PFSK-1 (cell line): ENCODE data around the gene CLK1.

Experiments used
- FOXP2 ChIP-seq: optimal IDR thresholded peaks from 2 replicates; pipeline ENCODE3; 2011; ENCODE audit warnings: borderline replicate concordance, control low read depth, inconsistent platforms; ENCODE audit not compliant: insufficient read depth; ENCODE audit errors: extremely low read length, extremely low read depth
- POLR2AphosphoS5 ChIP-seq: IDR thresholded peaks from 2 replicates; pipeline ENCODE4 v1.6.1; 2012; ENCODE audit warnings: low read depth, mild to moderate bottlenecking, control low read depth, low read length, moderate library complexity
- SIN3A ChIP-seq: IDR thresholded peaks from 2 replicates; pipeline ENCODE4 v1.6.1; 2012; ENCODE audit warnings: mild to moderate bottlenecking, low read length, moderate library complexity, borderline replicate concordance; ENCODE audit not compliant: insufficient read depth
- TAF1 ChIP-seq: IDR thresholded peaks from 2 replicates; pipeline ENCODE4 v1.6.1; 2012; ENCODE audit warnings: low read length, control low read depth, borderline replicate concordance; ENCODE audit not compliant: insufficient read depth
- TF ChIP-seq, protein P1 (sequence below), 2 experiments: IDR thresholded peaks; 2 replicates each; pipeline versions ENCODE4 v1.6.1 to v1.8.0; 2011 to 2012; ENCODE audit warnings: low read depth in 2 of 2, low read length in 2 of 2, control low read depth in 1 of 2, inconsistent platforms in 1 of 2, mild to moderate bottlenecking in 1 of 2, moderate library complexity in 1 of 2; ENCODE audit not compliant: insufficient read depth in 1 of 2

The CLK1 gene

DNA sequence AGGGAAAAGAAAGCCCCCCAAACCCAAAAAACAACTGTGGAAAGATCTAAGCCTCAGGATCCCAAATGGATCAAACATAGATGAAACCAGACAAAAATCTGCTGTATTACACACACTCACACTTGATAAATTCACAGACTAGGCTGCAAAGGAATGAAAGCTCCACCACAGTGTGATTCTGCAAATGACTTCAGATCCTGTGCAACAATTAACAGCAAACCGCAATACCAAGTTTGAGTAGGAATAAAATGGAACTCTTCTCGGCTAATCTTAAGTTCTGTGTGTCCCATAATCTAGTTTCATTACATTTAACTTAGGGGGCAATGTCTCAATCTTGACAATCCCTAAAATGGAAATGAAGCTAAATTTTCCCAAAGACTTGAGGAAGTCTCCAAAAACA, 11.9 kb downstream of the CLK1 start:
- TF ChIP-seq POLR2AphosphoS5 (no peak), TAF1 (no peak), FOXP2 (no peak), SIN3A (no peak)
- TF ChIP-seq, protein P1, sequence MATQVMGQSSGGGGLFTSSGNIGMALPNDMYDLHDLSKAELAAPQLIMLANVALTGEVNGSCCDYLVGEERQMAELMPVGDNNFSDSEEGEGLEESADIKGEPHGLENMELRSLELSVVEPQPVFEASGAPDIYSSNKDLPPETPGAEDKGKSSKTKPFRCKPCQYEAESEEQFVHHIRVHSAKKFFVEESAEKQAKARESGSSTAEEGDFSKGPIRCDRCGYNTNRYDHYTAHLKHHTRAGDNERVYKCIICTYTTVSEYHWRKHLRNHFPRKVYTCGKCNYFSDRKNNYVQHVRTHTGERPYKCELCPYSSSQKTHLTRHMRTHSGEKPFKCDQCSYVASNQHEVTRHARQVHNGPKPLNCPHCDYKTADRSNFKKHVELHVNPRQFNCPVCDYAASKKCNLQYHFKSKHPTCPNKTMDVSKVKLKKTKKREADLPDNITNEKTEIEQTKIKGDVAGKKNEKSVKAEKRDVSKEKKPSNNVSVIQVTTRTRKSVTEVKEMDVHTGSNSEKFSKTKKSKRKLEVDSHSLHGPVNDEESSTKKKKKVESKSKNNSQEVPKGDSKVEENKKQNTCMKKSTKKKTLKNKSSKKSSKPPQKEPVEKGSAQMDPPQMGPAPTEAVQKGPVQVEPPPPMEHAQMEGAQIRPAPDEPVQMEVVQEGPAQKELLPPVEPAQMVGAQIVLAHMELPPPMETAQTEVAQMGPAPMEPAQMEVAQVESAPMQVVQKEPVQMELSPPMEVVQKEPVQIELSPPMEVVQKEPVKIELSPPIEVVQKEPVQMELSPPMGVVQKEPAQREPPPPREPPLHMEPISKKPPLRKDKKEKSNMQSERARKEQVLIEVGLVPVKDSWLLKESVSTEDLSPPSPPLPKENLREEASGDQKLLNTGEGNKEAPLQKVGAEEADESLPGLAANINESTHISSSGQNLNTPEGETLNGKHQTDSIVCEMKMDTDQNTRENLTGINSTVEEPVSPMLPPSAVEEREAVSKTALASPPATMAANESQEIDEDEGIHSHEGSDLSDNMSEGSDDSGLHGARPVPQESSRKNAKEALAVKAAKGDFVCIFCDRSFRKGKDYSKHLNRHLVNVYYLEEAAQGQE (IDR thresholded peaks at IDR 0.05; ENCODE audit: insufficient read depth in 1 of 2, low read depth in 2 of 2, low read length in 2 of 2), result no peak

DNA sequence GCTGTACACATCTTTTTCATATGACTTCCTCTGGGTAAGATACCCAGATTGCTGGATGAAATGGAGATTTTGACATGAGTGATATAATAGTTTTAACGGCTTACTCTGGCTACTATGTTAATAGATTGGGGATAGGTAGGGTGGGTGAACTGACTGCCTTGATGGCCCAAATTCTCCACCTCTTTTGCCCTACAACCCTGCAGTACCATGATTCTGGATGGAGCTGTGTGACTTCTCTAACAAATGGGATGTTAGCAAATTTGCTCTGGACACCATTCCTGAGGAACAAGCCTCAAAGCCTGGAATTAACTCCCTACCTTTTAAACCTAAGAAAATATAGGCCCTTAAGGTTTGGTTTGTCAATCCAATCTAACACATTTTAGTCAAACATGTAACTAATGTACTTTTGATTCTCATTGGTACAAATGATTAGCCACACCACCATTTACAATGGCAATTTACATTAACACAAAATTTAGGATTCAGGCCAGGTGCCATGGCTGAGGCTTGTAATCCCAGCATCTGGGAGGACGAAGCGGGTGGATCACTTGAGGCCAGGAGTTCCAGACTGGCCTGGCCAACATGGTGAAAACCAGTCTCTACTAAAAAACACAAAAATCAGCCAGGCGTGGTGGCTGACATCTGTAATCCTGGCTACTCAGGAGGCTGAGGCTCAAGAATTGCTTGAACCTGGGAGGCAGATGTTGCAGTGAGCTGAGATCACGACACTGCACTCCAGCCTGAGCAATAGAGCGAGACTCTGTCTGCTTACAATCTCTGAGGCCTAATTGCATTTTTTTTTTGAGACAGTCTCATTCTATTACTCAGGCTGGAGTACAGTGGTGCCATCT, 12.8 kb downstream of the CLK1 start:
- TF ChIP-seq POLR2AphosphoS5 (no peak), SIN3A (no peak), FOXP2 (no peak), TAF1 (no peak)
- TF ChIP-seq, protein P1 (IDR thresholded peaks at IDR 0.05; ENCODE audit: insufficient read depth in 1 of 2, low read depth in 2 of 2, low read length in 2 of 2), result no peak

DNA sequence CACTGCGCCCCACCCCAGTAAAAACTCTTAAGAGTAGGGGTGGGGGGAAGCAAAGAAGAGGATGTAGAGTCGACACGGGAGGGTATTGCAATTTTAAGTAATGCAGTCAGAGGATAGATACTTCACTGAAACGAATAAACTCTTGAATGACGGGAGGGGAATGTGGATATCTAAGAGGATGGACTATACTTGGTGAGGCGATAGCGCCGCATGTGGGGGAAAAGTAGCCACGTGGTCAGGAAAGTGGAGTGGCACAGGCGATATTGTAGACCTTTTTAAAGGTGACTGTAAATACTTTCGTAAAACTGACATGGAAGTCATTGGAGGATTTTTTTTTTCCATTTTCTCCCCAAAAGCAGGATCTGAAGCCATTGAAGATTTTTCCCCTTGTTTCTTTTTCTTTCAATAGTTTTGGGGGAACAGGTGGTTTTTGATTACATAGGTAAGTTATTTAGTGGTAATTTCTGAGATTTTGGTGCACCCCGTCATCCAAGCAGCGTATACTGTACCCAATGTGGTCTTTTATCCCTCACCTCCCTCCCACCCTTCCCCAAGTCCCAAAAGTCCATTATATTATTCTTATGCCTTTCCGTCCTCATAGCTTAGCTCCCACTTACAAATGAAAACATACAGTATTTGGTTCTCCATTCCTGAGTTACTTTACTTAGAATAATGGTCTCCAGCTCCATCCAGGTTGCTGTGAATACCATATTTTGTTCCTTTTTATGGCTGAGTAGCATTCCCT, 13.8 kb downstream of the CLK1 start:
- TF ChIP-seq TAF1 (no peak), FOXP2 (no peak), POLR2AphosphoS5 (no peak), SIN3A (no peak)
- TF ChIP-seq, protein P1 (IDR thresholded peaks at IDR 0.05; ENCODE audit: insufficient read depth in 1 of 2, low read depth in 2 of 2, low read length in 2 of 2), result no peak

DNA sequence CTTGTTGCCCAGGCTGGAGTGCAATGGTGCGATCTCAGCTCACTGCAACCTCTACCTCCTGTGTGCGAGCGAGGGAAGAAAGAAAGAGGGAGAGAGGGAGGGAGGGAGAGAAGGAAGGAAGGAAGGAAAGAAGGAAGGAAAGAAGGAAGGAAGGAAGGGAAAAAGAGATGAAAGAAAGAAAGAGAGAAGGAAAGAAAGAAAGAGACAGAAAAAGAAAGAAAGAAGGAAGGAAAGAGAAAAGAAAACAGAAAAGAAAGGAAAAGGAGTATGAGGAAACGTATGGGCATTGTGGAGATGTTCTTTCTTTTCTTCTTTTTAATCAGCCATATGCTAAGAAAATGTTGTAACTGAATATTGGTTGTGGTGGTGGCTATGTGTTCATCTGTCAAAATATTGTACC, 16.5 kb downstream of the CLK1 start:
- TF ChIP-seq FOXP2 (no peak), TAF1 (no peak), POLR2AphosphoS5 (no peak), SIN3A (no peak)
- TF ChIP-seq, protein P1 (IDR thresholded peaks at IDR 0.05; ENCODE audit: insufficient read depth in 1 of 2, low read depth in 2 of 2, low read length in 2 of 2), result no peak
